Mesenchymal stem cell (in vitro differentiated cells and primary cell): ENCODE measurements around the gene SLC2A6.

Experiments
- DNase-seq: peaks from one replicate; pipeline ENCODE4 v3.0.0-alpha.2; 2013
- H2AFZ ChIP-seq: one replicate; pipeline ENCODE4 v1.6.1; 2013; ENCODE audit warnings: low read depth, mild to moderate bottlenecking, control low read depth, inconsistent platforms, low read length, moderate library complexity
- H2AK5ac ChIP-seq: 2 replicates; pipeline ENCODE4 v1.6.1; 2013; ENCODE audit warnings: low read length, moderate library complexity, mild to moderate bottlenecking, inconsistent platforms; ENCODE audit not compliant: severe bottlenecking
- H2BK120ac ChIP-seq: one replicate; pipeline ENCODE4 v1.6.1; 2013; ENCODE audit warnings: low read depth, mild to moderate bottlenecking, inconsistent platforms, low read length, moderate library complexity
- H2BK12ac ChIP-seq, 2 experiments: one replicate each; pipeline ENCODE4 v1.6.1; 2013; ENCODE audit warnings: inconsistent platforms in 2 of 2, low read length in 2 of 2, mild to moderate bottlenecking in 2 of 2, moderate library complexity in 2 of 2, control low read depth in 1 of 2
- H2BK15ac ChIP-seq: one replicate; pipeline ENCODE4 v1.6.1; 2013; ENCODE audit warnings: mild to moderate bottlenecking, low read depth, inconsistent platforms; ENCODE audit not compliant: poor library complexity, severe bottlenecking
- H2BK5ac ChIP-seq: 2 replicates; pipeline ENCODE4 v1.6.1; 2013; ENCODE audit warnings: low read depth, mild to moderate bottlenecking, low read length, control low read depth, inconsistent platforms; ENCODE audit not compliant: poor library complexity, severe bottlenecking
- H3K14ac ChIP-seq, 2 experiments: one replicate each; pipeline ENCODE4 v1.6.1; 2013; ENCODE audit warnings: inconsistent platforms in 2 of 2, low read length in 2 of 2, control low read depth in 1 of 2, mild to moderate bottlenecking in 1 of 2, moderate library complexity in 1 of 2
- H3K18ac ChIP-seq, 2 experiments: one replicate each; pipeline ENCODE4 v1.6.1; 2013; ENCODE audit warnings: inconsistent platforms in 2 of 2, low read length in 2 of 2, control low read depth in 1 of 2, low read depth in 1 of 2, mild to moderate bottlenecking in 1 of 2
- H3K23ac ChIP-seq, 2 experiments: one replicate each; pipeline ENCODE4 v1.6.1; 2013; ENCODE audit warnings: inconsistent platforms in 2 of 2, low read length in 2 of 2, mild to moderate bottlenecking in 2 of 2, moderate library complexity in 2 of 2, control low read depth in 1 of 2
- H3K27ac ChIP-seq: 2 replicates; pipeline ENCODE4 v1.5.1; 2013; ENCODE audit warnings: mild to moderate bottlenecking, moderate library complexity, low read length, control low read depth, inconsistent platforms; ENCODE audit not compliant: poor library complexity, severe bottlenecking
- H3K27me3 ChIP-seq, 2 experiments: 2 replicates each; pipeline versions ENCODE4 v1.6.1 to v1.7.0; 2013; ENCODE audit warnings: low read length in 2 of 2, mild to moderate bottlenecking in 2 of 2, moderate library complexity in 2 of 2, control low read depth in 1 of 2, inconsistent platforms in 1 of 2; ENCODE audit not compliant: control insufficient read depth in 1 of 2, insufficient read depth in 1 of 2
- H3K36me3 ChIP-seq, 2 experiments: 2 replicates each; pipeline versions ENCODE4 v1.6.1 to v1.7.0; 2013; ENCODE audit warnings: low read length in 2 of 2, control low read depth in 1 of 2, inconsistent platforms in 1 of 2, low read depth in 1 of 2, mild to moderate bottlenecking in 1 of 2; ENCODE audit not compliant: insufficient read depth in 2 of 2, control insufficient read depth in 1 of 2
- H3K4ac ChIP-seq, 2 experiments: one replicate each; pipeline ENCODE4 v1.6.1; 2013; ENCODE audit warnings: inconsistent platforms in 2 of 2, low read length in 2 of 2, mild to moderate bottlenecking in 2 of 2, moderate library complexity in 2 of 2, control low read depth in 1 of 2, low read depth in 1 of 2
- H3K4me1 ChIP-seq: 2 replicates; pipeline ENCODE4 v1.6.1; 2013; ENCODE audit warnings: low read depth, low read length, control low read depth; ENCODE audit not compliant: control insufficient read depth, insufficient read depth
- H3K4me2 ChIP-seq: 2 replicates; pipeline ENCODE4 v1.6.1; 2013; ENCODE audit warnings: low read length, mild to moderate bottlenecking, inconsistent platforms; ENCODE audit not compliant: poor library complexity, severe bottlenecking
- H3K4me3 ChIP-seq, 2 experiments: 2 replicates each; pipeline versions ENCODE4 v1.5.1 to v1.7.0; 2013; ENCODE audit warnings: low read length in 2 of 2, mild to moderate bottlenecking in 2 of 2, control low read depth in 1 of 2, low read depth in 1 of 2; ENCODE audit not compliant: insufficient read depth in 1 of 2
- H3K79me1 ChIP-seq: replicated peaks from 2 replicates; pipeline ENCODE4 v1.6.1; 2013; ENCODE audit warnings: mild to moderate bottlenecking, control low read depth, low read length, inconsistent platforms; ENCODE audit not compliant: poor library complexity, severe bottlenecking
- H3K9ac ChIP-seq: 2 replicates; pipeline ENCODE4 v1.7.0; 2013; ENCODE audit warnings: mild to moderate bottlenecking, low read length, moderate library complexity
- H3K9me3 ChIP-seq: 2 replicates; pipeline ENCODE4 v1.7.0; 2013; ENCODE audit warnings: mild to moderate bottlenecking, low read length; ENCODE audit not compliant: control insufficient read depth
- H4K8ac ChIP-seq: one replicate; pipeline ENCODE4 v1.6.1; 2013; ENCODE audit warnings: inconsistent platforms, mild to moderate bottlenecking, low read length, moderate library complexity
- H4K91ac ChIP-seq: one replicate; pipeline ENCODE4 v1.6.1; 2013; ENCODE audit warnings: mild to moderate bottlenecking, low read length, inconsistent platforms
- WGBS: methylation state at CpG from one replicate; pipeline ENCODE4 v1.1.7; 2013; ENCODE audit warnings: mixed read lengths; 5-methylcytosine and 5-hydroxymethylcytosine counted together

SLC2A6 gene

GRCh38 chr9:133463864-133464615 is 14.9 kb downstream of the SLC2A6 start:
- Histone ChIP-seq H3K4me1 (peaks cover 18% of the 10 kb centered on the region), H2AK5ac (no peak overlapping the region), H3K23ac (no peak overlapping the region), H3K9ac (no peak overlapping the region), H3K79me1 (peaks cover 30% of the 10 kb centered on the region), H3K36me3 (peaks cover 9 to 50% of the 10 kb centered on the region in 2 experiments), H2BK12ac (no peak overlapping the region), H3K14ac (no peak overlapping the region), H3K4me3 (no peak overlapping the region), H4K8ac (no peak overlapping the region), H2BK15ac (no peak overlapping the region), H3K27ac (no peak overlapping the region), H3K18ac (no peak overlapping the region), H2BK5ac (no peak overlapping the region), H3K4ac (no peak overlapping the region), H2BK120ac (no peak overlapping the region), H3K27me3 (peaks cover 0 to 5% of the 10 kb centered on the region in 2 experiments), H2AFZ (no peak overlapping the region), H4K91ac (no peak overlapping the region), H3K9me3 (no peaks in the 10 kb centered on the region), H3K4me2 (no peak overlapping the region)
- no peak for DNase-seq
- WGBS: 93% methylated on average over 24 of the region's 24 CpGs

GRCh38 chr9:133463234-133463863 is 15.6 kb downstream of the SLC2A6 start:
- Histone ChIP-seq H4K8ac (no peak overlapping the region), H4K91ac (no peak overlapping the region), H2BK5ac (no peak overlapping the region), H3K4ac (no peak overlapping the region), H3K79me1 (peaks cover 30% of the 10 kb centered on the region), H3K4me1 (peaks cover 20% of the 10 kb centered on the region), H3K4me2 (no peak overlapping the region), H3K9ac (no peak overlapping the region), H3K27ac (no peak overlapping the region), H2BK120ac (no peak overlapping the region), H2BK15ac (no peak overlapping the region), H3K9me3 (no peaks in the 10 kb centered on the region), H2AFZ (no peak overlapping the region), H3K4me3 (no peak overlapping the region), H3K23ac (no peak overlapping the region), H3K36me3 (peaks cover 9 to 43% of the 10 kb centered on the region in 2 experiments), H2BK12ac (no peak overlapping the region), H3K14ac (no peak overlapping the region), H2AK5ac (no peak overlapping the region), H3K27me3 (peaks cover 0 to 7% of the 10 kb centered on the region in 2 experiments), H3K18ac (no peak overlapping the region)
- 87% methylated on average over 22 of the region's 22 CpGs for WGBS
- DNase-seq: no peak

DNA sequence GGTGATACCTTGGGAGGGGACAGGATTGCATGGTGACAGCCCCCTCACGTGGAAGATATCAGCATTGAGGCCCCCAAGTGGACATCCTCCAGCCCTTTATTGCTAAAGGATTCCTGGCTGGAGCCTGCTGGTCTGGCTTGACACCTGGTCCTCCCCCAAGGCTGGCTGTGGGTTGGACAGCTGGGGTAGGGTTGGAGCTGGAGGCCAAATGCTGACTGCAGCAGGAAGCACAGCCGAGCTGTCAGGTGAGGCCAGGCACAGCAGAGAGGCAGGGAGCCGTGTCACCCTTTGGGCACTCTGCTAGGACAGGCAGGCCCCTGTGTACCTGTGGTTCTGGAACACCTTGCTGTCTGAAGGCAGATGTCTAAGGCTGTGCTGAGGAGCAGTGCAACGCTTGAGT is 16.9 kb downstream of the SLC2A6 start:
- H4K91ac ChIP-seq: peak overlapping the region; percentile 28
- no peak overlapping the region for H3K18ac ChIP-seq
- H3K4ac ChIP-seq: no peak overlapping the region
- no peak overlapping the region for H3K14ac ChIP-seq
- peaks cover 9 to 31% of the 10 kb centered on the region in 2 experiments for H3K36me3 ChIP-seq
- DNase-seq: no peak
- peaks cover 30% of the 10 kb centered on the region for H3K79me1 ChIP-seq
- no peak overlapping the region for H3K4me3 ChIP-seq
- H3K27me3 ChIP-seq: peaks cover 4 to 7% of the 10 kb centered on the region in 2 experiments
- H3K4me2 ChIP-seq: no peak overlapping the region
- WGBS: 71% methylated on average over 4 of the region's 4 CpGs
- no peak overlapping the region for H2AK5ac ChIP-seq
- peak overlapping the region; percentile 22 for H4K8ac ChIP-seq
- no peak overlapping the region for H2BK5ac ChIP-seq
- no peak overlapping the region for H3K27ac ChIP-seq
- no peak overlapping the region for H2BK120ac ChIP-seq
- H3K9me3 ChIP-seq: no peaks in the 10 kb centered on the region
- no peak overlapping the region for H3K23ac ChIP-seq
- no peak overlapping the region for H2BK12ac ChIP-seq
- no peak overlapping the region for H2AFZ ChIP-seq
- no peak overlapping the region for H2BK15ac ChIP-seq
- H3K4me1 ChIP-seq: peaks cover 22% of the 10 kb centered on the region
- H3K9ac ChIP-seq: no peak overlapping the region

DNA sequence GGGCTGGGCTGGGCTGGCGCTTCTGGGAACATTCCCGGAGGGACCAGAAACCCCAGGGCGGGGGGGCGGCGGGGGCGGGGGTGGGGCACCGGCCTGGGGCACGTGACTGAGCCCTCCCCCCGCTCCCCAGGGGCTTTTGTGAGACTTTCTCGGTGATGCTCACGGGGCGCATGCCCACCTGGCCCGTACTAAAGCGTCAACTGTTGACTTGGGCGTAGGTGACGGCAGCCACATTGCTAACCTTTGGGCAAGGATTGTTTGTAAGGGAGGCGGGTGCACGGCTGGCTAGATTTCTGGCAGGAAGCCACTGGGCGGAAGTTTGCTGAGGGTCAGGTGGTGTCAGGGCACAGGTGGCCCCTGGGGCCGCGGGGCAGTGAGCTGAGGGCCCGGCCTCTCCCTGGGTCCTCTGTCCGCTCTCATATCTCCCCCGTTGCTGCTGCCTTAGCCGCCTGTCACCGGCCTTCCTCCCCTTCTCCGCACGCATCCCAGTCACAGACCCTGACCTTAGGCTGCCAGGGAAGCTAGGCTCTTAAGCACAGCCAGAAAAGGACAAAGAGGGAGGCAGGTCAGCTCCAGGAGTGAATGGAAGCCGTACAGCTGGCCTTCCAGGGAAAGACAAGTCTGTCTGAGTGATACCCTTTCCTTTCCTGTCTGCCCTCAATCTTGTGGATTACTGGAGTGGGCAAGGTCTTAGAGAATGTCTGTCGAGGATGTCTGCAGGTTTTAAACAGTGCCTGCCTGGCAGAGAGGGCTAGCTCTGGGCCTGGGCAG is 18.3 kb downstream of the SLC2A6 start:
- peak overlapping the region; percentile 85 for H3K4me2 ChIP-seq
- no peak overlapping the region for H2BK5ac ChIP-seq
- H3K79me1 ChIP-seq: peaks cover 30% of the 10 kb centered on the region
- H4K91ac ChIP-seq: peak overlapping the region; percentile 65
- H3K23ac ChIP-seq: peak overlapping the region in 1 of 2 experiments; percentile 19
- DNase-seq: peak; percentile 50
- peak overlapping the region; percentile 69 for H2AK5ac ChIP-seq
- 17% methylated on average over 21 of the region's 30 CpGs for WGBS
- peak overlapping the region; percentile 83 to 86 for H3K4me3 ChIP-seq
- H3K18ac ChIP-seq: peak overlapping the region; percentile 81 to 97
- no peak overlapping the region for H3K27ac ChIP-seq
- peak overlapping the region; percentile 56 to 70 for H2BK12ac ChIP-seq
- H3K4me1 ChIP-seq: peaks cover 23% of the 10 kb centered on the region
- peak overlapping the region; percentile 10 for H4K8ac ChIP-seq
- peak overlapping the region; percentile 91 for H3K9ac ChIP-seq
- H2BK120ac ChIP-seq: peak overlapping the region; percentile 64
- H3K9me3 ChIP-seq: no peaks in the 10 kb centered on the region
- peaks cover 6 to 7% of the 10 kb centered on the region in 2 experiments for H3K27me3 ChIP-seq
- peak overlapping the region; percentile 75 to 83 for H3K4ac ChIP-seq
- H2AFZ ChIP-seq: peak overlapping the region; percentile 46
- peaks cover 14 to 30% of the 10 kb centered on the region in 2 experiments for H3K36me3 ChIP-seq
- peak overlapping the region; percentile 91 for H2BK15ac ChIP-seq
- H3K14ac ChIP-seq: peak overlapping the region in 1 of 2 experiments; percentile 8
